Liver (tissue), 9 donors: ENCODE measurements around the gene GSE1. TPM values are rescaled to one million over a fixed set of nuclear protein-coding genes. Genes with fewer than 3 reads are reported as not detected.
A peak's percentile ranks its signal among the peaks of the same experiment; 100 is the strongest.

ENCODE experiments used
- DNase-seq: peaks from one replicate; pipeline ENCODE4 v3.0.0-alpha.2; 2017; ENCODE audit warnings: low spot score
- H3K27ac ChIP-seq, 2 donors: one replicate each; pipeline ENCODE4 v1.7.0; 2013; ENCODE audit warnings: inconsistent platforms in 2 of 2, low read length in 2 of 2, control low read depth in 1 of 2, low read depth in 1 of 2, mild to moderate bottlenecking in 1 of 2
- H3K27me3 ChIP-seq, 4 donors: one replicate each; pipeline versions ENCODE4 v1.6.1 to v1.7.0; 2013; ENCODE audit warnings: low read length in 3 of 4, inconsistent platforms in 1 of 4, mild to moderate bottlenecking in 1 of 4, moderate library complexity in 1 of 4; ENCODE audit not compliant: control insufficient read depth in 4 of 4, insufficient read depth in 4 of 4
- H3K36me3 ChIP-seq, 4 donors: one replicate each; pipeline versions ENCODE4 v1.6.1 to v1.7.0; 2013; ENCODE audit warnings: low read length in 3 of 4, mild to moderate bottlenecking in 3 of 4, low read depth in 1 of 4, moderate library complexity in 1 of 4; ENCODE audit not compliant: control insufficient read depth in 4 of 4, insufficient read depth in 3 of 4
- H3K4me1 ChIP-seq, 4 donors: one replicate each; pipeline versions ENCODE4 v1.6.1 to v1.7.0; 2013; ENCODE audit warnings: low read length in 3 of 4, mild to moderate bottlenecking in 3 of 4, moderate library complexity in 1 of 4; ENCODE audit not compliant: control insufficient read depth in 4 of 4, insufficient read depth in 4 of 4
- H3K4me3 ChIP-seq, 3 donors: one replicate each; pipeline versions ENCODE4 v1.6.1 to v1.7.0; 2013; ENCODE audit warnings: low read length in 3 of 3, control low read depth in 1 of 3, low read depth in 1 of 3, mild to moderate bottlenecking in 1 of 3
- H3K9ac ChIP-seq, 2 donors: one replicate each; pipeline ENCODE4 v1.7.0; 2013; ENCODE audit warnings: low read length in 2 of 2, mild to moderate bottlenecking in 2 of 2, moderate library complexity in 2 of 2, control low read depth in 1 of 2, low read depth in 1 of 2
- H3K9me3 ChIP-seq, 4 donors: one replicate each; pipeline versions ENCODE4 v1.6.1 to v1.7.0; 2013; ENCODE audit warnings: low read length in 3 of 4; ENCODE audit not compliant: control insufficient read depth in 4 of 4
- ATF3 ChIP-seq: IDR thresholded peaks from 2 replicates; pipeline ENCODE4 v1.6.1; 2016; ENCODE audit warnings: antibody characterized with exemption
- EGR1 ChIP-seq, 2 donors: IDR thresholded peaks; 2 replicates each; pipeline ENCODE4 v1.6.1; 2016 to 2018; ENCODE audit warnings: antibody characterized with exemption in 2 of 2, low read depth in 2 of 2
- FOXA1 ChIP-seq: IDR thresholded peaks from 2 replicates; pipeline ENCODE4 v1.6.1; 2016; ENCODE audit warnings: antibody characterized with exemption
- FOXA2 ChIP-seq: IDR thresholded peaks from 2 replicates; pipeline ENCODE4 v1.6.1; 2016; ENCODE audit warnings: antibody characterized with exemption
- GABPA ChIP-seq, 2 donors: IDR thresholded peaks in 1 of 2; conservative IDR thresholded peaks in 1 of 2; 2 replicates each; pipeline ENCODE4 v1.6.1; 2016; ENCODE audit warnings: antibody characterized with exemption in 2 of 2, mild to moderate bottlenecking in 1 of 2, moderate library complexity in 1 of 2
- HNF4A ChIP-seq, 2 donors: conservative IDR thresholded peaks; 2 replicates each; pipeline ENCODE4 v1.6.1; 2016; ENCODE audit warnings: antibody characterized with exemption in 2 of 2, mild to moderate bottlenecking in 2 of 2
- HNF4G ChIP-seq: IDR thresholded peaks from 2 replicates; pipeline ENCODE4 v1.6.1; 2016; ENCODE audit warnings: antibody characterized with exemption
- JUND ChIP-seq, 2 donors: IDR thresholded peaks; 2 replicates each; pipeline ENCODE4 v1.6.1; 2016; ENCODE audit warnings: antibody characterized with exemption in 2 of 2
- MAX ChIP-seq: IDR thresholded peaks from 2 replicates; pipeline ENCODE4 v1.6.1; 2016; ENCODE audit warnings: antibody characterized with exemption
- NR2F2 ChIP-seq: IDR thresholded peaks from 2 replicates; pipeline ENCODE4 v1.6.1; 2016; ENCODE audit warnings: antibody characterized with exemption
- RAD21 ChIP-seq, 2 donors: IDR thresholded peaks; 2 replicates each; pipeline ENCODE4 v1.6.1; 2016; ENCODE audit warnings: antibody characterized with exemption in 2 of 2, mild to moderate bottlenecking in 2 of 2
- REST ChIP-seq: IDR thresholded peaks from 2 replicates; pipeline ENCODE4 v1.6.1; 2016; ENCODE audit warnings: antibody characterized with exemption, mild to moderate bottlenecking
- RXRA ChIP-seq, 2 donors: IDR thresholded peaks; 2 replicates each; pipeline ENCODE4 v1.6.1; 2017 to 2018; ENCODE audit warnings: antibody characterized with exemption in 2 of 2, mild to moderate bottlenecking in 1 of 2
- SP1 ChIP-seq: IDR thresholded peaks from 2 replicates; pipeline ENCODE4 v1.6.1; 2018; ENCODE audit warnings: antibody characterized with exemption, mild to moderate bottlenecking
- TAF1 ChIP-seq: conservative IDR thresholded peaks from 2 replicates; pipeline ENCODE4 v1.6.1; 2016; ENCODE audit warnings: antibody characterized with exemption, mild to moderate bottlenecking
- YY1 ChIP-seq: IDR thresholded peaks from 2 replicates; pipeline ENCODE4 v1.6.1; 2016; ENCODE audit warnings: antibody characterized with exemption, mild to moderate bottlenecking
- WGBS: extraction: QIAGEN DNeasy Blood & Tissue Kit; methylation state at CpG from one replicate; pipeline ENCODE4 v1.1.7; 2013; 5-methylcytosine and 5-hydroxymethylcytosine counted together
- polyA plus RNA-seq, 2 donors: library from polyadenylated mRNA; stranded (reverse) in 1 of 2; unstranded in 1 of 2; fragments of 200-250 nt in 1 of 2; fragments of >200 nt in 1 of 2; fragmentation: Nextera tagmentation in 1 of 2; extraction: Ambion mirVana in 1 of 2; gene quantifications; one replicate each; pipeline versions ENCODE4 v1.2.1 to v1.2.3, GENCODE V29; 2013 to 2015
- total RNA-seq, 2 donors: library from RNA; depleted of rRNA; stranded (reverse); fragments of >200 nt; gene quantifications; one replicate each; pipeline ENCODE4 v1.2.3, GENCODE V29; 2014
- TF ChIP-seq, protein P1 (sequence below): fragments of 150-350 bp; IDR thresholded peaks from 2 replicates; pipeline ENCODE4 v1.5.1; 2017; ENCODE audit warnings: improper control_type of control experiment, low read depth, low read length; ENCODE audit not compliant: missing input control
- TF ChIP-seq, protein P2 (sequence below): IDR thresholded peaks from 2 replicates; pipeline ENCODE4 v1.6.1; 2016; ENCODE audit warnings: antibody characterized with exemption
- donor health status: healthy.
- donor health status: healthy.
- donor health status: healthy.
- donor health status: healthy.
- donor health status: healthy.

GSE1 gene
- total and polyA plus RNA-seq, 4 donors: 9.9 to 37.7 (median 25.2) TPM

GRCh38 chr16:85678821-85679220 lies 65.7 kb downstream of the GSE1 start:
- Histone ChIP-seq H3K9ac (no peak overlapping the region), H3K4me3 (no peak overlapping the region), H3K4me1 (peaks cover 8 to 36% (median 33%) of the 10 kb centered on the region in 4 donors), H3K27ac (no peak overlapping the region), H3K27me3 (no peaks in the 10 kb centered on the region), H3K9me3 (no peaks in the 10 kb centered on the region), H3K36me3 (peaks cover 0 to 4% (median 1%) of the 10 kb centered on the region in 4 donors)
- DNase-seq: no peak
- TF ChIP-seq NR2F2: no peak
- no peak for TF ChIP-seq FOXA1
- TF ChIP-seq YY1: no peak
- no peak for TF ChIP-seq SP1
- TF ChIP-seq FOXA2: no peak
- TF ChIP-seq, protein P1, sequence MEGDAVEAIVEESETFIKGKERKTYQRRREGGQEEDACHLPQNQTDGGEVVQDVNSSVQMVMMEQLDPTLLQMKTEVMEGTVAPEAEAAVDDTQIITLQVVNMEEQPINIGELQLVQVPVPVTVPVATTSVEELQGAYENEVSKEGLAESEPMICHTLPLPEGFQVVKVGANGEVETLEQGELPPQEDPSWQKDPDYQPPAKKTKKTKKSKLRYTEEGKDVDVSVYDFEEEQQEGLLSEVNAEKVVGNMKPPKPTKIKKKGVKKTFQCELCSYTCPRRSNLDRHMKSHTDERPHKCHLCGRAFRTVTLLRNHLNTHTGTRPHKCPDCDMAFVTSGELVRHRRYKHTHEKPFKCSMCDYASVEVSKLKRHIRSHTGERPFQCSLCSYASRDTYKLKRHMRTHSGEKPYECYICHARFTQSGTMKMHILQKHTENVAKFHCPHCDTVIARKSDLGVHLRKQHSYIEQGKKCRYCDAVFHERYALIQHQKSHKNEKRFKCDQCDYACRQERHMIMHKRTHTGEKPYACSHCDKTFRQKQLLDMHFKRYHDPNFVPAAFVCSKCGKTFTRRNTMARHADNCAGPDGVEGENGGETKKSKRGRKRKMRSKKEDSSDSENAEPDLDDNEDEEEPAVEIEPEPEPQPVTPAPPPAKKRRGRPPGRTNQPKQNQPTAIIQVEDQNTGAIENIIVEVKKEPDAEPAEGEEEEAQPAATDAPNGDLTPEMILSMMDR: no peak
- TF ChIP-seq HNF4G: no peak
- TF ChIP-seq MAX: no peak
- no peak for TF ChIP-seq EGR1 (IDR thresholded peaks at IDR 0.05; ENCODE audit: low read depth in 2 of 2)
- no peak for TF ChIP-seq REST
- no peak for TF ChIP-seq GABPA (IDR thresholded peaks at IDR 0.05 in 1 of 2, conservative IDR thresholded peaks at IDR 0.05 in 1 of 2)
- no peak for TF ChIP-seq RXRA (IDR thresholded peaks at IDR 0.05)
- TF ChIP-seq ATF3: no peak
- WGBS: 80% methylated on average over 5 of the region's 5 CpGs

GRCh38 chr16:85679870-85680269 lies 66.7 kb downstream of the GSE1 start:
- no peak overlapping the region for H3K9ac ChIP-seq
- no peak for DNase-seq
- no peak overlapping the region for H3K4me3 ChIP-seq
- WGBS: 92% methylated on average over 6 of the region's 6 CpGs
- peaks cover 3 to 28% (median 25%) of the 10 kb centered on the region in 4 donors for H3K4me1 ChIP-seq
- H3K27me3 ChIP-seq: no peaks in the 10 kb centered on the region
- peak overlapping the region in 1 of 2 donors; percentile 63 for H3K27ac ChIP-seq
- no peaks in the 10 kb centered on the region for H3K9me3 ChIP-seq
- peaks cover 0 to 4% (median 1%) of the 10 kb centered on the region in 4 donors for H3K36me3 ChIP-seq
- TF ChIP-seq, protein P1: no peak
- no peak for TF ChIP-seq HNF4A (conservative IDR thresholded peaks at IDR 0.05)
- TF ChIP-seq RAD21 (IDR thresholded peaks at IDR 0.05): no peak
- TF ChIP-seq RXRA (IDR thresholded peaks at IDR 0.05): no peak
- no peak for TF ChIP-seq TAF1
- no peak for TF ChIP-seq ATF3
- no peak for TF ChIP-seq NR2F2
- no peak for TF ChIP-seq GABPA (IDR thresholded peaks at IDR 0.05 in 1 of 2, conservative IDR thresholded peaks at IDR 0.05 in 1 of 2)
- no peak for TF ChIP-seq YY1
- no peak for TF ChIP-seq FOXA1
- no peak for TF ChIP-seq HNF4G
- no peak for TF ChIP-seq JUND (IDR thresholded peaks at IDR 0.05)
- TF ChIP-seq, protein P2, sequence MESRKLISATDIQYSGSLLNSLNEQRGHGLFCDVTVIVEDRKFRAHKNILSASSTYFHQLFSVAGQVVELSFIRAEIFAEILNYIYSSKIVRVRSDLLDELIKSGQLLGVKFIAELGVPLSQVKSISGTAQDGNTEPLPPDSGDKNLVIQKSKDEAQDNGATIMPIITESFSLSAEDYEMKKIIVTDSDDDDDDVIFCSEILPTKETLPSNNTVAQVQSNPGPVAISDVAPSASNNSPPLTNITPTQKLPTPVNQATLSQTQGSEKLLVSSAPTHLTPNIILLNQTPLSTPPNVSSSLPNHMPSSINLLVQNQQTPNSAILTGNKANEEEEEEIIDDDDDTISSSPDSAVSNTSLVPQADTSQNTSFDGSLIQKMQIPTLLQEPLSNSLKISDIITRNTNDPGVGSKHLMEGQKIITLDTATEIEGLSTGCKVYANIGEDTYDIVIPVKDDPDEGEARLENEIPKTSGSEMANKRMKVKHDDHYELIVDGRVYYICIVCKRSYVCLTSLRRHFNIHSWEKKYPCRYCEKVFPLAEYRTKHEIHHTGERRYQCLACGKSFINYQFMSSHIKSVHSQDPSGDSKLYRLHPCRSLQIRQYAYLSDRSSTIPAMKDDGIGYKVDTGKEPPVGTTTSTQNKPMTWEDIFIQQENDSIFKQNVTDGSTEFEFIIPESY: no peak
- no peak for TF ChIP-seq FOXA2
- TF ChIP-seq SP1: no peak
